HG02840 (cell line): ENCODE results near the gene IGSF21.

Source experiments
- ATAC-seq: cut with Tn5 transposase; IDR thresholded peaks from one replicate; pipeline ENCODE4 v1.9.1; 2021; ENCODE audit warnings: mild to moderate bottlenecking, moderate library complexity, moderate number of reproducible peaks; ENCODE audit not compliant: unreplicated experiment, low FRiP score

The IGSF21 gene

DNA sequence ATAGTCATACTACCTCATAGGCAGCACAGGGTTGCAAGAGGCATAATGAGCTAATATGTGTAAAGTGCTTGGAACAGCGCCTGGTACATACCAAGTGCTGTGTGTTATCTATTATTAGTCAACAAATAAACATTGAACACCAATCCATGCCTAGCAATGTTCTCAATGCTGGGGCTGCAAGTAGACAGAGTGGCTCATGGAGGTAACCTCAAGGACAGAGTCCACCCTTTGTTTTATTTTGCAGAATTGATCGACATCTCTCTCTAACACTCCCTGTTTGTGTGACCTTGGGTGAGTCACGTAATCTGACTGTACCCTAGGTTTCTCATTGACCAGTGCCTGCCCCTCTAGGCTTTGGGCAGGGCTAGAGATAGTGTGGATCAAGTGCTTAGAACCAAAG lies 209.2 kb downstream of the IGSF21 start:
- no peak for ATAC-seq

DNA sequence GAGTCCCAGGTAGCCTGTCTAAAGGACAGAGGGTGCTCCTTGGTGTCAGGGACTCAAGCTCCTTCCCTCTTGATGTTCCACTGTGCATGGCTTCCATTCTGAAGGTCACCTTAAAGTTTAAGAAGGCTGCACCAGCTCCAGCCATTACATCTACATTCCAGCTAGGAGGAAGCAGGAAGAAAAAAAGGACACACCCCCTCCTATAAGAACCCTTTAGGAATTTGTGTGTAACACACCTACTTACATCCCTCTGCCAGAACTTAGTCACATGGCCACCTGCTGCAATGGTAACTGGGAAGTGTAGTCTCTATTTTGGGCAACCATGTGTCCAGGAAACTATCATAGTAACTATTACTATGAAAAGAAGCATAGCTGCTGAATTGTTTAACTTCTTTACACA lies 211.5 kb downstream of the IGSF21 start:
- ATAC-seq: no peak

DNA sequence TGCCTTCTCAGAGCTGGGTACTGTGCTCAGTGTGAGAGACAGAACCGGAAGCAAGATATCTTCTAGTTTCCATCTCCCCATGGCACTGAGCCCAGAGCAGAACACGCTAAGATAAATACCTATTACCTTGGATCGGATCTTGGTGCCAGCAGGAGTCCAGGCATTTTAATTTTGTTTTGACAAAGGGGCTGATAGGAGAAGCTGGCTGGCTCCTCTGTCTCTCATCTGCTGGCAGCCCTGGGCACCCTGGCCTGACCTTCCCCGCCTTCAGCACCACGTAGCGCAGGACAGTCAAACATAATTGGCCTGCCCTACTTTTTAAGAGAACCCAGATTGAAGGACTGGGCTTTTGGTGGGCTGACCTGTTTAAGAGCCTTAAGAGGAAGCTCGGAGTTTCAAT lies 212.5 kb downstream of the IGSF21 start:
- ATAC-seq: no peak

DNA sequence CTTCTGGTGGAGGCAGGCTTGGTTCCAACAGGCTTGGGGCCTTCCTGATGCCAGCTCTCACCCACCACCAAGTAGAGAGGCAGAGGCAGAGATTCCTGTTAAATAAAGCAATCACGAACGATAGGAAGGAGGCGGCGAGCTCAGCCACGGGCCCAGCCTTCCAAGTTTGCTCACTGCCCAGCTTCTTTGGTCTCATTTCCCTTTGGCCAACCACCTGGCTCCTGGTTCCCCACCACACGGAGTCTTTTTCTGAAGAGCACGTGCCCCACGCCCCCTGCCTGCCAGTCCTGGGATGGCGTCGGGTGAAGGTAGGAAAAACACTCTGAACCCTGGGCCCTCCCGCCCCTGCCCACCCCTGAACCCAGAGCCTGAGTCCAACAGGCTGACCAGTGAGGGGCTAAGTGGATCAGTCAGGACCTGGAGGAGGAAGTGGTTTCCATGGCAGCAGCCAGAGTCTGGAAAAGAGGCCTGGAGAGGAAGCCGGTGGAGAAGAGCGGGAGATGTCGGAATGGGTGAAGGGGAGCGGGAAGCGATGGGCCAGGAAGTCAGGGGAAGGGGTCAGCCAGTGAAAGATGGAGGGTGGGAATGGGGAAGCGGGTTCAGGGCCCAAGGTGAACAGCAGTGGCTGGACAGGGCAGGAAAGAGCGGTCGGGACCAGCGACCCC lies 214.9 kb downstream of the IGSF21 start:
- no peak for ATAC-seq

GRCh38 chr1:18323259-18323658 lies 215.7 kb downstream of the IGSF21 start:
- ATAC-seq: no peak

DNA sequence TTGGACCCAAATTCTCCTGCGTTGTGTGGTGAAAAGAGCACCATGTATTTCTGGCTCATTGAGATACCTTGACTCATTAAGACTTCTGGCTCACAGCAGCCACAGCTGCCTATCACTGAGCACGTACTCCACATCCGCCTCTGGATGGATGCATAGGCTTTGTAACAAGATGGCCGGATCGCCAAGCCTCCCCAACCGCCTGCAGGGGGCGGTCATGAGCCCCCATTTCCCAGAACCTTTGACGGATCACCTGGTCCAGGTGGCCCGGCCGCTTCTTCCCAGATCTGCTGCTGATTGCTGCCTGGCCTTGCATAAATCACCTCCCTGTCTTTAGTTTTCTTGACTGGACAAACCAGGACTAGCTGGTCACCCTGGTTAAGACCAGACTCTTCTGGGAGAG lies 216.6 kb downstream of the IGSF21 start:
- ATAC-seq: no peak

GRCh38 chr1:18325136-18325535 lies 217.5 kb downstream of the IGSF21 start:
- ATAC-seq: no peak

GRCh38 chr1:18326211-18326897 lies 218.8 kb downstream of the IGSF21 start:
- no peak for ATAC-seq

DNA sequence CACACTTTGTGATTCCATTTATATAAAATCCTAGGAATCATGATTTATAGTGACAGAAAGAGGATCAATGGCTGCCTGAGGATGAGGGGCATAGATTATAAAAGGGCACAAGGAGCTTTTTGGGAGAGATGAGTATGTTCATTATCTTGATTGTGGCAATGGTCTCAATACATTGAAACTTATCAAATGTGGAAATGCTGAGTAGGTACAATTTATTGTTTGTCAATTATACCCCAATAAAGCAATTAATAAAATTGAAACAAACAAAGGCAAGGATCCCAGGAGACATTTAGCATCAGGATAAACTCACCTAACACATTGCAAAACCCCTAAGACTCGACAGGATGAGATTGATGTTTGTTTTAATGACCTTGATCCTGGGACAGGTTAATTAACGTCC lies 220.1 kb downstream of the IGSF21 start:
- ATAC-seq: no peak

DNA sequence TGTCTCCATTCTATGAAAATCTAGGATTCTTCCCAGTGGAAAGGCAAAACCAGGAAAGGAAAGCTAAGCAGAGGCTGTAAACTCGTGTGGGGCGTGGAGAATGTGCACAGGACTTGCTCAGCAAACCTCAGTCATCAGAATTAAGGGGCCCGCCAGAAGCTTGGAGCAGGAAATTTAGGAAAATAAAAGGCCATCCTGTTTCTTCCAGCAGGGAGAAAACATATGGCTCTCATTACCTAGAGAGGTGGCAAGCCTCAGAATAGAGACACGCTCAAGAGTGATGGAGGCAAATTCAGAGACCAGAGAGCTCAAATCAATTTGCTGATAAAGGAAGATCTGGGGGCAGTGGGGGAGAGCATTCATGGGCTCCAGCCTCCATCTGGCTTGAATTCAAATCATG lies 221.2 kb downstream of the IGSF21 start:
- no peak for ATAC-seq

- no peak for ATAC-seq
Observed at GRCh38 chr1:18329469-18330253, 222.1 kb downstream of the IGSF21 start.

DNA sequence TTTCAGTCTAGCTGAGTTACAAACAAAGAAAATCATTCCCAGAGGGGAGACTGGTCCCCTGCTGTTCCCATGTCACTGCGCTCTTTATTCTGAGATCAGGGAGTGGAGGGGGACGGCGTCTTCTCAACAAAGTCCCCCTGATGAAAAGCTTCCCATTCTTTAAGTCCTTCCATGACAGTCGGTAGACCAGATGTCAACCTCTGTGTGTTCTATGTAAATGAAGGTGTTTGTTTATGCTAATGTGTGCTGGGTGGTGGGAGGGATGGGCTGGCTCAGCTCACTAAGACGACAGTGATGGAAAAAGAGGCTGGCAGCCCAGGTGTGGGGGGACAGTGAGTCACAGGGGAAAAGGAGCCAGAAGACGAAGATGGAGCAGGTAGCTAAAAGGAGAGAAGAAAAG lies 225.0 kb downstream of the IGSF21 start:
- no peak for ATAC-seq

- no peak for ATAC-seq
Observed at GRCh38 chr1:18333220-18333619, 225.6 kb downstream of the IGSF21 start.

GRCh38 chr1:18336801-18337200 lies 229.2 kb downstream of the IGSF21 start:
- no peak for ATAC-seq

GRCh38 chr1:18337757-18338156 lies 230.2 kb downstream of the IGSF21 start:
- ATAC-seq: no peak

DNA sequence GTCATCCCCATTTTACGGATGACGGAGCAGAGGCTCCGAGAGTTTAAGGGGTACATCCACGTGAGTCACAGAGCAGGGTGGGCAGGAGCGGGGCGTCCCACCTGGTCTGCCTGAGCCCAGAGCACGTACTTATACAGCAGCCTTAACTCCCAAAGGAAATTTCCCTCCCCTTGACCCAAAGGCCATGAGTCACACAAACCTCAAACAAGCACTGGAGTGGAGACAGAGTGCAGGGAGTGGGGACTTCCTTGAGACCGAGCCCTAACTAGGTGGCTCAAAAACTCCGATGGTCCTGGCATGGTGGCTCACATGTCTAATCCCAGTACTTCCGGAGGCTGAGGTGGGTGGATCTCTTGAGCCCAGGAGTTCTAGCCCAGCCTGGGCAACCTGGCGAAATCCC lies 231.6 kb downstream of the IGSF21 start:
- no peak for ATAC-seq

GRCh38 chr1:18340158-18340764 lies 232.7 kb downstream of the IGSF21 start:
- ATAC-seq: no peak

DNA sequence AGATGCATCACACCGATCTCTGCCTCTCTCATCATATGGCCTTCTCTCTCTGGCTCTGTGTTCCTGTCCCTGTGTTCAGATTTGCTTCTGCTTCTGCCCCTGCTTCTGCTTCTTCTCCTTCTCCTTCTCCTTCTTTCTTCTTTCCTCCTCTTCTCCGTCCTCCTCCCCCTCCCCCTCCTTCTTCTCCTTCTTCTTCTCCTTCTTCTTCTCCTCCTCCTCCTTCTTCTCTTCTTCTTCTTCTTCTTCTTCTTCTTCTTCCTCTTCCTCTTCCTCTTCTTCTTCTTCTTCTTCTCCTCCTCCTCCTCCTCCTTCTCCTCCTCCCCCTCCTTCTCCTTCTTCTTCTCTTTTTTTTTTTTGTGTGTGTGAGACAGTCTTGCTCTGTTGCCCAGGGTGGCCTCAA lies 233.2 kb downstream of the IGSF21 start:
- ATAC-seq: no peak

DNA sequence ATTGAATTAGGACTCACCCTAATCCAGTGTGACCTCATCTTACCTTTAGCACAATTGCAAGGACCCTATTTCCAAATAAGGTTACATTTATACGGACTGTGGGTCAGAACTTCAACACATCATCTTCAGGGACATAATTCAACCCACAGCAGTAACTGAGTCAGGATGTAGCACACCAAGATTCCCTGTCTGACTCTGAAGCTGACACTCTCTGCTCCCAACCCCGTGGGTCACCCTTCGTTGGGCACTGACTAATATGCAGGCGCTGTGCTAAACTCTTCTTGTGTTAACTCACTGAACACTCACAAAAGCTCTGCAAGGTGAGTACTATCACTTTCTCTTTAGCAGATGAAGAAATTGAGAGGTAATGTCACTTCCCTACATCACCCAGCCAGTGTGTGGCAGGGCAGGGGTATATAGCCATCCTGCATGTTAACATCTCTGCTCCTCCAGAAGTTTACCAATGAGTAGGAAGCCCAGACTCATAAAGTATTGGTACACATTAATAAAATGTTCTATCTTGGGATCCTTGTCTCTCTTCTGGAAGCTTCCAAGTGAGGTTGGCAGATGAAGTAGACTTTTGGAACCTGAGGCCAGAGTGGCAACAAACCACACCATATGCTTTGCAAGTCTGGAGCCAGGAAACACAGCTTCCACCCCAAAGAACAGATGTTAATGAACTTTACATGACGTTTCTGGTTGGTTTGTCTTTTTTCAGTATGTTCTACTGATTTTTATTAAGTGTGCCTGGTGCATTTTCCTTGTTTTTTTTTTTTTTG lies 233.9 kb downstream of the IGSF21 start:
- ATAC-seq: no peak

- no peak for ATAC-seq
Observed at GRCh38 chr1:18342744-18343143, 235.1 kb downstream of the IGSF21 start.
